Large intestine (tissue), 12 donors: ENCODE measurements around the gene ZNF429. TPM values are rescaled to one million over a fixed set of nuclear protein-coding genes. Genes with fewer than 3 reads are reported as not detected.
"Not testable (repeated sequence)": the region's sequence is repeated elsewhere in the genome, so short reads cannot be mapped to it uniquely, and the experiment has no call there.

Experiments used
- DNase-seq, 2 donors: peaks; one replicate each; pipeline versions ENCODE4 v3.0.0 to v3.0.0-alpha.2; 2013
- H3K27ac ChIP-seq: one replicate; pipeline ENCODE4 v1.5.1; 2013; ENCODE audit warnings: low read length
- H3K27me3 ChIP-seq: 2 replicates; pipeline ENCODE4 v1.6.1; 2013; ENCODE audit warnings: low read length; ENCODE audit not compliant: control insufficient read depth, insufficient read depth
- H3K36me3 ChIP-seq: 2 replicates; pipeline ENCODE4 v1.6.1; 2013; ENCODE audit warnings: low read length; ENCODE audit not compliant: control insufficient read depth, insufficient read depth
- H3K4me1 ChIP-seq: one replicate; pipeline ENCODE4 v1.6.1; 2013; ENCODE audit warnings: low read length; ENCODE audit not compliant: control insufficient read depth, insufficient read depth
- H3K4me3 ChIP-seq: one replicate; pipeline ENCODE4 v1.5.1; 2013; ENCODE audit warnings: low read length
- H3K9me3 ChIP-seq: one replicate; pipeline ENCODE4 v1.6.1; 2013; ENCODE audit warnings: mild to moderate bottlenecking, low read depth, low read length, moderate library complexity; ENCODE audit not compliant: control insufficient read depth
- WGBS: methylation state at CpG from one replicate; pipeline ENCODE4 v1.1.5; 2013; ENCODE audit warnings: low lambda C conversion rate; ENCODE audit not compliant: insufficient coverage; 5-methylcytosine and 5-hydroxymethylcytosine counted together
- long read RNA-seq, 11 donors: transcript quantifications; one replicate each; lab custom pipeline, GENCODE V29; 2026
- polyA plus RNA-seq: library from polyadenylated mRNA; unstranded; fragments of 120-200 nt; gene quantifications from one replicate; pipeline ENCODE4 v1.2.1, GENCODE V29; 2013

Gene ZNF429
- 21.7 TPM for polyA plus RNA-seq
- long read RNA-seq, donor 1, partial matches to known transcripts = 0 of 1 reads
- long read RNA-seq, donor 1, other reads (novel, unspliced or antisense) = 0 of 1 reads
- long read RNA-seq, donor 2, transcript ZNF429-201 (4 exons, 2,233 nt) = major isoform, 6 of 14 reads
- long read RNA-seq, donor 2, partial matches to known transcripts = 0 of 14 reads
- long read RNA-seq, donor 2, other reads (novel, unspliced or antisense) = 6 of 14 reads
- long read RNA-seq, donor 3 = 0 reads
- long read RNA-seq, donor 4 = 0 reads
- long read RNA-seq, donor 5, partial matches to known transcripts = 0 of 7 reads
- long read RNA-seq, donor 5, other reads (novel, unspliced or antisense) = 6 of 7 reads
- long read RNA-seq, donor 6, partial matches to known transcripts = 9 of 12 reads
- long read RNA-seq, donor 6, other reads (novel, unspliced or antisense) = 0 of 12 reads
- long read RNA-seq, donor 7, partial matches to known transcripts = 0 of 4 reads
- long read RNA-seq, donor 7, other reads (novel, unspliced or antisense) = 0 of 4 reads
- long read RNA-seq, donor 8, partial matches to known transcripts = 10 of 21 reads
- long read RNA-seq, donor 8, other reads (novel, unspliced or antisense) = 7 of 21 reads
- long read RNA-seq, donor 9, partial matches to known transcripts = 0 of 3 reads
- long read RNA-seq, donor 9, other reads (novel, unspliced or antisense) = 0 of 3 reads
- long read RNA-seq, donor 10, partial matches to known transcripts = 6 of 9 reads
- long read RNA-seq, donor 10, other reads (novel, unspliced or antisense) = 0 of 9 reads
- long read RNA-seq, donor 11, partial matches to known transcripts = 0 of 2 reads
- long read RNA-seq, donor 11, other reads (novel, unspliced or antisense) = 0 of 2 reads

- WGBS = no CpG with 5 or more reads among the region's 43 CpGs
- H3K9me3 ChIP-seq = no peaks in the 10 kb centered on the region
Measured at GRCh38 chr19:21505459-21506451, at the start of gene ZNF429. TSS of gene ZNF429 (plus strand) at chr19:21505602. CDS start at chr19:21505772, 170 bp downstream.

DNA sequence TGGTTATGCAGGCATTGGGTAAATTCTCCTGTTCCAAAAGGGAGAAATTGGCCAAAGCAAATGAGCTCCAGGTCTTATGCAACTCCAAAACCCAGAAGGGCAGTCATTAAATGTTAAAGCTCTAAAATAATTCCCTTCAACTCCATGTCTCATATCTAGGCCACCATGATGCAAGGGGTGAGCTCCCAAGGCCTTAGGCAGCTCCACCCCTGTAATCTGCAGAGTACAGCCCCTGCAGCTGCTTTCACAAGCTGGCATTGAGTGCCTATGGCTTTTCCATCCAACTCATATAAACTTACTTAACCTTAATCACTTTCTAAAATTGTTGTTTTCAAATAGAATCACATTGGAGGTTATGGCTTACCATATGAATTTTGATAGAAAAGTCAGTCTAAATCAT, 44.7 kb upstream of the ZNF429 start:
- no peak for DNase-seq
- no peaks in the 10 kb centered on the region for H3K9me3 ChIP-seq
- H3K4me3 ChIP-seq = no peak overlapping the region
- H3K27me3 ChIP-seq = no peaks in the 10 kb centered on the region
- no peak overlapping the region for H3K27ac ChIP-seq
- H3K4me1 ChIP-seq = no peaks in the 10 kb centered on the region
- H3K36me3 ChIP-seq = no peaks in the 10 kb centered on the region

More at GRCh38 chr19:21505459-21506451, at the start of gene ZNF429:
- Histone ChIP-seq H3K4me1 (no peaks in the 10 kb centered on the region), H3K27me3 (no peaks in the 10 kb centered on the region), H3K4me3 (peak within 1 kb of the TSS; percentile 77), H3K36me3 (peaks cover 2% of the 10 kb centered on the region), H3K27ac (peak within 1 kb of the TSS; percentile 94)
- peak; percentile 93 to 96 for DNase-seq

DNA sequence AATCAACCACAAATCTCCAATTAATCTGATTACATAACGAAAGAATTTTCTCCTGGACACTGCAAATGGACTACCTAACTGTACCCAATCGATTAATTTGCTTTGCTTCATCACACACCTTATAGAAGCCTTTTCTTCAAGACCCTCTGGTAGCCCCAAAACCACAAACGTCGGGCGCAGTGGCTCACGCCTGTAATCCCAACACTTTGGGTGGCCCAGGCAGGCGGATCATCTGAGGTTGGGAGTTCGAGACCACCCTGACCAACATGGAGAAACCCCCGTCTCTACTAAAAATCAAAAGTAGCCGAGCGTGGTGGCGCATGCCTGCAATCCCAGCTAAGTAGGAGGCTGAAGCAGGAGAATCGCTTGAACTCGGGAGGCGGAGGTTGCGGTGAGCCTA, 42.9 kb upstream of the ZNF429 start:
- Histone ChIP-seq H3K4me1 (no peaks in the 10 kb centered on the region), H3K27me3 (no peaks in the 10 kb centered on the region), H3K36me3 (no peaks in the 10 kb centered on the region), H3K27ac (no peak overlapping the region), H3K4me3 (no peak overlapping the region), H3K9me3 (no peaks in the 10 kb centered on the region)
- WGBS = no CpG with 5 or more reads among the region's 16 CpGs
- DNase-seq = no peak

- no peaks in the 10 kb centered on the region for H3K4me1 ChIP-seq
- H3K27me3 ChIP-seq = no peaks in the 10 kb centered on the region
- H3K36me3 ChIP-seq = no peaks in the 10 kb centered on the region
- DNase-seq = peak; percentile 93 to 97
- WGBS = no CpG with 5 or more reads among the region's 38 CpGs
- H3K27ac ChIP-seq = no peak overlapping the region
- no peaks in the 10 kb centered on the region for H3K9me3 ChIP-seq
- peak overlapping the region; percentile 58 for H3K4me3 ChIP-seq
Measured at GRCh38 chr19:21463449-21464105, 41.8 kb upstream of the ZNF429 start.

- Histone ChIP-seq H3K4me1 (no peaks in the 10 kb centered on the region), H3K27me3 (no peaks in the 10 kb centered on the region), H3K36me3 (no peaks in the 10 kb centered on the region), H3K9me3 (no peaks in the 10 kb centered on the region), H3K4me3 (no peak overlapping the region), H3K27ac (no peak overlapping the region)
- no peak for DNase-seq
- WGBS = no CpG with 5 or more reads among the region's 8 CpGs
Measured at GRCh38 chr19:21466627-21467026, 38.8 kb upstream of the ZNF429 start.

GRCh38 chr19:21468791-21469190, 36.6 kb upstream of the ZNF429 start:
- WGBS = 92% methylated on average over 2 of the region's 5 CpGs
- no peaks in the 10 kb centered on the region for H3K4me1 ChIP-seq
- no peaks in the 10 kb centered on the region for H3K36me3 ChIP-seq
- H3K9me3 ChIP-seq = no peaks in the 10 kb centered on the region
- no peaks in the 10 kb centered on the region for H3K27me3 ChIP-seq
- no peak overlapping the region for H3K27ac ChIP-seq
- H3K4me3 ChIP-seq = no peak overlapping the region
- DNase-seq = no peak

DNA sequence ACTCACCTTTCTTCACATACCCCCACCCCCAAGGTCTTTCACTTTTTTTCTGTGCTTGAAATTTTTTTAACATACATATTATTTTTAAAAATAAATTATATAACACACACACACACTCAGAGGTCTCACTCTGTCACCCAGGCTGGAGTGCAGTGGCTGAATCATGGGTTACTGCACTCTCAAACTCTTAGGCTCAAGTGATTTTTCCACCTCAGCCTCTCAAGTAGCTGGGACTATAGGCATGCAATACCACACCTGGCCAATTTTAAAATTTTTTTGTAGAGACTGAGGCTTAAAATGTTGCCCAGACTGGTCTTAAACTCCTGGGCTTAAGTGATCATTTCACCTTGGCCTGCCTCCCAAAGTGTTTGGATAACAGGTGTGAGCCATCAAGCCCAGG, 32.9 kb upstream of the ZNF429 start:
- DNase-seq = no peak
- no peaks in the 10 kb centered on the region for H3K9me3 ChIP-seq
- H3K4me1 ChIP-seq = no peaks in the 10 kb centered on the region
- no peak overlapping the region for H3K27ac ChIP-seq
- H3K27me3 ChIP-seq = no peaks in the 10 kb centered on the region
- no peaks in the 10 kb centered on the region for H3K36me3 ChIP-seq
- no peak overlapping the region for H3K4me3 ChIP-seq

- H3K36me3 ChIP-seq = no peaks in the 10 kb centered on the region
- H3K4me1 ChIP-seq = no peaks in the 10 kb centered on the region
- H3K4me3 ChIP-seq = peak overlapping the region; percentile 49
- H3K9me3 ChIP-seq = no peaks in the 10 kb centered on the region
- no peak overlapping the region for H3K27ac ChIP-seq
- H3K27me3 ChIP-seq = no peaks in the 10 kb centered on the region
- peak; percentile 83 to 93 for DNase-seq
- no CpG with 5 or more reads among the region's 37 CpGs for WGBS
Measured at GRCh38 chr19:21474671-21475181, 30.7 kb upstream of the ZNF429 start.

GRCh38 chr19:21482361-21482760, 23.0 kb upstream of the ZNF429 start:
- DNase-seq, H3K27ac ChIP-seq, H3K4me1 ChIP-seq, H3K4me3 ChIP-seq, H3K36me3 ChIP-seq, H3K27me3 ChIP-seq: not testable (repeated sequence)
- no CpG with 5 or more reads among the region's 14 CpGs for WGBS
- H3K9me3 ChIP-seq = peaks cover 20% of the 10 kb centered on the region
